ENCODE measurements around the gene MPDZ.

Gene MPDZ

GRCh38 chr9:13131991-13132390 lies 147.5 kb downstream of the MPDZ start:
- DNase-seq (ENCODE audit: low spot score): no peak

DNA sequence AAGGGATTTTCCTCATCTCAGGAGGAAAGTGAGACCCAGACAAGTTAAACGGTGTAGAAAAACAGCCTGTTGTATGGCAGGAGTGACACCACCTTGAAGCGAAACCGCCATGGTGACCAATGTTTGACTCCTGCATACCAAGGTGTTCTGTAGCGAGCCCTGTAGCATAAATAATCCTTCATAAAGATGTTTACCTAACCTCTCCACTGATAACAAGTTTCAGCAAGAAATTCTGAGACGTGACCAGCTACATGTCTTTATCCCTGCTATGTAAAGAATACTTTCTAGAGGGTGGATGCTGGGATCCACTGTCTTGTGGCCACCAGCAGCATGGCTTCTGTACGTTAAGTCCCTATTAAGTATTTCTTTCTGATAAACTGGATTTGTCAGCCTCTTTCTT lies 148.1 kb downstream of the MPDZ start:
- no peak for DNase-seq (ENCODE audit: low spot score)

- DNase-seq (ENCODE audit: low spot score): no peak
Observed at GRCh38 chr9:13128266-13128860, 151.1 kb downstream of the MPDZ start.

DNA sequence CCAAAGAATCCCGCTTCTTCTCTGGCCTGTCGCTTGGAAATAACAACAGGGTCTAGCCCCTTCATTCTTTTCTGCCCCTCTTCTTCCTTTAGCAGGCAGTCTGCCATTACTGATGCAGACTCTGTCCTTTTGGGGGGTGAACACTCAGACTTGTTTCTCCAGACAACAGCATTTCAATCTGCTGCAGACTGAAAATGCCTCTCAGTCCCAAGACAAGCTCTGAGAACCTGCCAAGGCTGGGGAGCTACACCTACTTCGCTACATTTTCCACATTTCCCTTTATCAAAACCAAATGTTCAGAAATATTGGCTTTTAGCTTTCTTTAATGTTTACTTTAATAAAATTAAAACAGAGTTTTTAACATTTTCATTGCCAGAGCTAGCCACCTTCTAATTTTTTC lies 152.4 kb downstream of the MPDZ start:
- no peak for DNase-seq (ENCODE audit: low spot score)

GRCh38 chr9:13125261-13125660 lies 154.2 kb downstream of the MPDZ start:
- DNase-seq (ENCODE audit: low spot score): no peak

DNA sequence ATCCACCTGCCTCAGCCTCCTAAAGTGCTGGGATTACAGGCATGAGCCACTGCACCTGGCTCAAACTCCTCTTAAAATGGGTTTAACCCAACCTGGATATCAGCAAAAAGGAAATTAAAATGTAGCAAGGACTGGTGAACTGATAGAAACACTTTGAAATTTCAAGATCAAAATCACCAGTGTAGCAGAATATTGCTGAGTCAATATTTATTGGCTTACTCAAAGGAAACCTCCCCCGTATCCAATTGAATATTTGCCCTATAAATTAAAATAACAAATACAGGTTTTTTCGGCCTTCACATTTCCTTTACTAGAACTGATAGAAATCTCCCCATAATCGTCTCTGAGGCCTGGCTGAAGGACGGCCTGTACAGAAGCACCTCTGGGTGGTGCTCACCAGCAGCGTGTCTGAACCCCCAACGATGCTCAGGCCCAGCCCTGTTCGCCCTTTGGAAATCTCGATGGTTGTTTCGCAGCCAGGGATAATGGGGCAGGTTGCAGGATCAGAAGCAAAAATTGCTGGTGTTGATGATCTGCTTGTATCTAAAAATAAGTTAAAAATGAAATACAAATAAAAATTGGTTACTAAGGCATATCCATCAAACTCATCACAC lies 156.6 kb downstream of the MPDZ start:
- DNase-seq (ENCODE audit: low spot score): no peak

GRCh38 chr9:13118313-13118712 lies 161.2 kb downstream of the MPDZ start:
- DNase-seq (ENCODE audit: low spot score): no peak

- DNase-seq (ENCODE audit: low spot score): no peak
Observed at GRCh38 chr9:13116292-13116691, 163.2 kb downstream of the MPDZ start.

- no peak for DNase-seq (ENCODE audit: low spot score)
Observed at GRCh38 chr9:13113751-13114150, 165.7 kb downstream of the MPDZ start.

GRCh38 chr9:13113216-13113615 lies 166.3 kb downstream of the MPDZ start:
- DNase-seq (ENCODE audit: low spot score): no peak

DNA sequence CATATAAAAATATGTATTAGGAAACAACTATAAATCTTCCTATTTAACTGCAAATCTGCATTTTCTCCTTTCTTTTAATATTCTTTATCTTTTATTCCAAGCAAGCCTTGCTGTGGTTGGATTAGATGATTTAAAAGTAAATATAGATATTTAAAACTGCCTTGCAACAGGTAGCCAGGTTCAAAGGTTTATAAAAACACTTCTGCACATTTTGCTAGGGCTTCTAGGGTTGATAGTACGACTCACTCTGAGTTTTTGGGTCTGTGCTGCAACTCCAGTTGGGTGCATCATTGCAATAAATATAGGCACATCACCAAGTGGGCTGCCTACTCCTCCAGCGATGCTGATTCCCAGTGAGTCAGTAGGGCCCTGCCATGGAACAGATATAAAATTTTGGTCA lies 167.7 kb downstream of the MPDZ start:
- DNase-seq (ENCODE audit: low spot score): no peak

DNA sequence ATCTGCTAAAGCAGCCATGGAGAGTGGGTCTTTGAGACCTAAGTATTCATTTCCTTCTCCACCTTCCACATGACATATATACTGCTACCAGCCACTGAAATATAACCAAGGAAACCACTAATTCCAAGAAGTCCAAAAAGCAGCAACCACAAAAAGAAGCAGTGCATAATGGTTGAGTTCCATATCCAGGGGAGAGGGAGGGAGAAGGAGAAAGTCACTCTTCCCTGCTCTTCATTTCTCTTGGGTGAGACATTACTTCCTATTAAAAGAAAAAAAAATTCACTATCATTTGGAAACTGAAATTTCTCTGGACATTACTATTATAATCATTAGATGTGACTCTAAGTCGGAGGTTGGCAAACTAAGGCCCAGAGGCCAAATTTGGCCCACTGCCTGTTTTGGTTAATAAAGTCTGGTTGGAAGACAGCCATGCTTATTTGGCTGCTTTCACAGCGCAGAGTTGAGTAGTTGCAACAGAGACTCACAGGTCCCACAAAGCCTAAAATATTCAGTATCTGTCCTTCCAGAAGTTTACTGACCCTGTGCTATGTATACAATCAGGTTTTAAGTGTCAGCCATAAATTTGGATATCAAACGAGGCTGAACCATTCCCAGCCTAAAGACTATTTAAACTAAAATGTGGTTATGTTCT lies 168.6 kb downstream of the MPDZ start:
- no peak for DNase-seq (ENCODE audit: low spot score)

DNA sequence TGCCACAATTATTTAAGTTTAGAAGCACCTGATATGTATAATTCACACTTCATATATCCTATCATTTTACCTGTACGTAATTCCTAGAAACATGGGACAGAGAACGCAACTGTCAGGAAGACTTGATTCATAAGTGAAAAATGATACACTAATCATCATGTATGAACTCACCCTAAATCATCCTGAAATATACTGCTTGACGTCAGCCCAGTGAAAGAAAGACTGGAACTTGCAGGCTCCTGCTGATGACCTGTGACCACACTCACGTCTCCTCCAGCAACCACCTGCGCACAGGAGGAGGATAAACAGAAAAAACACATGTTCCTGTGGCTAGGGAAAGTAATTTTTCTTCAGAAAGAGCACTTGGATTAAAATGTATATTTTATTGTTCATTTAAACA lies 169.7 kb downstream of the MPDZ start:
- no peak for DNase-seq (ENCODE audit: low spot score)

DNA sequence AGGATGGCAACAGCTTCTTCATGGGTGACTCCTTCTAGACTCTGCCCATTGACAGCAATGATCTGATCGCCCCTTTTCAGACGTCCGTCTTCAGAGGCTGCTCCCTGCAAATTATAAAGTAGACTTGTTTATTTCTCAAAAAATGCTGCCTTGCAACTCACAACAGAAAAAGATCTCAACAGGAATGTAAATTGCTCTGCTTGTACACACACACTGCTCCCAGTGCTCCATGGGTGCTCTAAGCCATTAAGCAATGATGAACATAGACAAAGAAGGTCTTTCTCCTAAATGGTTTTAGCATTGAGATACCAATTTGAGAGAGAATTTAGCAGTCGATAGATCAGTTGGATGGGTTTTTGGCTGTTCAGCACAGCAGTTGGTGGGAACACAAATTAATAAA lies 172.5 kb downstream of the MPDZ start:
- no peak for DNase-seq (ENCODE audit: low spot score)

DNA sequence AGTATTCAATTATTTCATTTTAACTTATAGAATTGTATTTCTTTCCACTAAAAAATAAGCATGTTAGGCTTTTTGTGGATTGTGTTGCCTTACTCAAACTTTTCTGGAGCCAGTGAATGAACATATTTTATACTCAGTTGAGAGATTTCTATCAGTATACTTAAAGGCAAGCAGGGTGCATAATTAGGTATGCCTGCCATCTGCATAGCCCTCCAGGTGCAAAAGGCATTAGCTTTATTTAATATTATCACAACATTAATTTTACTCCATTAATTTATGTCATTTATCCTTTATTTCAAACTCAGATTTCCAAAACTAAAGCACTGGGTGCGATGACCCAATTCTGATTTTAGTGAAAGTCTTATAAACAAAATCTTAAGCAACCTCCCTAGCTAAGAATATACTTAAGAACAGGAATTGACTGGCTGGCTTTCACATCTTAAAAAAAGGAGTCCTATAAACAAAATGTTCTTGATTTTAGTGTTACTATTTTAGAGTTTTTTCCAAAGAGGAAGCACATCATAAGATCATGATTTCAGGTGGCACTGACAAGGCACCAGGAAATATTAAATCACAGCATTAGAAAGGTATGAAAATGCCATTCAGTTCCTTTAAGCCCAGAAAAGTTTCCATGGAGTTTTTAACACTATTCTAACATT lies 178.4 kb downstream of the MPDZ start:
- no peak for DNase-seq (ENCODE audit: low spot score)

DNA sequence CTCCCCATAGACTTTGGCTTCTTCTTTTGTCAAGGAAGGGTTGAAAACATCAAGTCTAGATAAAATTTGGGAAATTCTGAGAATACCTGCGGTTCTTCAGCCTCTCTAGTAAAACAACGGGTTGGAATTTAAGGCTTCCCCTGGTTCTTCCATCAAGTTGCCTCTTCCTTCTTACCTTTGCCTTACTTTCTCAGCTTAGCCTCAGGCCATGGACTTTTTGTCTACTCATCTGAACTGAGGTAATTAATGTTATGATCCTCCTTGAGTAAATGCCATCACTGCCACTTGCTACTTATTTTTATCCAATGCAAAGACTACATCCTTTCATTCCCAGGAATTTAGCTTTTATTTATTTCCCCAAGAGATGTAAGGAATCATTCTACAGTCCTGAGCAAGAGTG lies 184.4 kb downstream of the MPDZ start:
- no peak for DNase-seq (ENCODE audit: low spot score)

DNA sequence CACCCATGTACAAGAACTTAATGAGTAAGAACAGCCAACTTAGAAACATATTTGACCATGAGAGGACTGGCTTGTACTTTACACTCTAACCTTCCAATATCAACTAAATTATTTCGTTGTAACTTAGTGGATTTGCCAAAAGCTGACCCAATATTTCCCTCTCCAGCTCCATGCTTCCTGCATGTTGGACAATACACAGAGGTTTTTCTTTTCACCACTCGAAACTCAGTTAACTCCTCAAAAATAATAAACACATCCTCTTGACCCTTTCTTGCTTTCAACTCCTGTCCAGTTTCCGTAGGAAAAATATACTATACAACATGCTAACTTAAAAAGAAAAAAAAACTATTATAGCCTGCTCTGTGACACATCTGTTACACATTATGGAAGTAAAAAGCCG lies 188.9 kb downstream of the MPDZ start:
- DNase-seq (ENCODE audit: low spot score): no peak

- no peak for DNase-seq (ENCODE audit: low spot score)
Observed at GRCh38 chr9:13089666-13090065, 189.8 kb downstream of the MPDZ start.

DNA sequence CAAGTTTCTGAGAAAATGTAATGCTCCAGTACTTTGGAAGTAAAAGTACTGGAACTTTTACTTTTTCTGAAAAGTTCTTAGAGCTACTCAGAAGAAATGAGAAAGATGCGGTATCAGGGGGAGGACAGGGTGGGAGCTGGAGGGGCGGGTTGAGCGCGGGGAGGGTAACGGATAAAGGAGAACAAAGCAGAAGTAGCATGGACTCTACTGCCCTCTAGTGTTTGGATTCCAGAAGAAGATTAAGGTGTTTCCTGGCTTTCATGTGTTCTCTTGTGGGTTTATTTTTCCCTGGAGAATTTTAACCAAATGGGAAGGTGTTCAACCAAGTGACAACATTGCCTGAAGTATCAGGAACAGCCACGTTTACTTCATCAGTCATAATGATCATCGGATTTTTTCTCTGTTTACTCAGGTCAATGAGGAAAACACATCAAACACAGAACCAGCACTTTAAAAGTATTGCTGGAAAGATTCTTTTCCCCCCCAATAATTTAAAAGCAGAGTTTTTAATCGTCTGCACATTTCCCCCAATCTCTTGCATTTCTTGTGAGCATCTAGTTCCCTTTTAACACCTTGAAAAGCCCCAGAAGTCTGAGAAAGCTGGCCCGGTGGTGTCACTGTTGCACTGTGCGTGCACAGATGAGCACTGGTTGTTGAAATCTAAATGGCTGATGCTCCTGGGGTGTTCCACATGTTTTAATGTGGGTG lies 190.6 kb downstream of the MPDZ start:
- no peak for DNase-seq (ENCODE audit: low spot score)

DNA sequence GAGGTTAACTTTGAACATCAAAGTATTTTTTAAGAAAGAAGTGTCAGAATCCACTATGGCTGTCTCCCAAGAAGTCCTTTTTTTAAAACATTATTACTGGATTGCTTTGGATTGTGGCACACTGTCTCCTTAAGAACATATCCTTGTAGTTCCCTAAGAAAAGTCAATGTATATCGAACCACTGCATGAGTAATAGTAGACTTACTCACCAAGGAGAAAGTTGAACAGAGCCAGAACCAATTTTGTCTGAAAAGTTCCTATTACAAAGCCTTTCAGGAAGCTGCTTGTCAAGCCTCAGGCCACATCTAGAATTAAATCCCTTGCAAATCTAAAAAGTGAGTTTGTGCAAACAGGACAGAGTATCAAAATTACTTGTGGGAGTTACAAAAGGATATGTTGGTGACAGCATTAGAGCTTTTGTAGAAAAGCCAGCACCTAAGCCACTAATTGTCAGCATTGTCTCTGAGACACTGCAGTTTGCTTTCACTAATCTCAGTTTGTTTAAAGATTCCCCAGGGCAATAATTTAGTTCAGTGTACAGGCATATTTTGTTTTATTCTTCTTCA lies 195.4 kb downstream of the MPDZ start:
- DNase-seq (ENCODE audit: low spot score): no peak

DNA sequence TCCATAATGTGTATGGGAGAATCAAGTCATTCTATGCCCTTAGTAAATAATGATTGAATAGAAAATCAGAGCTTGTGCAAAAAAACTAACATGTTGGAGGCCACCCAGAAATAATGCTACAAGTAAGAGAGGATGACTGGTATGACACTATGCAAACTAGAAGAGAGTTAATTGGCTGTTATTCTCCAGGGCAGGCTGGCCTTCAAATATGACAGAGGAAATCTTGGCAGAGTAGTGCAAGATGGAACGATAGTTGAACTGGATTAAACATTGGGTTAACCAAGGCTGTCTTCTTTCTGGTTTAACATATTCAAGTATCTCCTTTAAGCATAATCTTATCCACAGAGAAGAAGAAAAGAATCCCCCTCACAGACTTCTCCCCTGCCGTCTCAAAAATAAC lies 196.1 kb downstream of the MPDZ start:
- DNase-seq (ENCODE audit: low spot score): no peak

DNA sequence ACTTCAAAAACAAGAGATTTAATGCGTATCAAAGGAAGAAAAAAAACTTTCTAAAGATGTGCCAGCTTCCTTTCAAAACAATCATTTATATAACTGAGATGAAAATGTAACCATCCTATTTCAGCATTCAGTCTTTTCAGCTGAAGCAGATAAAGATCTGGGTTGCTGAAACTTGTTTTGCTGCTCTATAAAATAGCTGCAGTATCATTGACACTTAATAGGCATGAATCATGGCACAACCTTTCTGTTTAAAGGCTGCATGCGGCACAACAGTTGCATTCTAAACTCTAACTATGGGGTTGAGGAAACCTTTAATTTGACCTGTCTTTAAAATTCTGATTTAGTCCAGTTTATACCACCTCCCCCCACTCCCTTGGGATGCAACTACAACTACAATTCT lies 196.7 kb downstream of the MPDZ start:
- no peak for DNase-seq (ENCODE audit: low spot score)

Measured in CD4-positive, alpha-beta T cell treated with Interleukin-6 at 100 ng/mL for 8 hours (primary cell).